OCI-LY7 (cell line): ENCODE measurements around the gene ZNF892. TPM values are rescaled to one million over a fixed set of nuclear protein-coding genes. Genes with fewer than 3 reads are reported as not detected.

ENCODE experiments used
- BruUV-seq: library from RNA; stranded (reverse); fragments of 400-500 nt; replicated peaks from 2 replicates; lab custom pipeline; 2021; lab: Mats Ljungman, UMichigan
- CTCF ChIA-PET: fragments of 300-600 bp; sonication (Branson Sonifier 250); formaldehyde crosslinking; loops from one replicate; lab custom pipeline; 2022; ENCODE audit warnings: antibody characterized with exemption; ENCODE audit not compliant: unreplicated experiment; lab: Charles Lee
- POLR2A ChIA-PET: fragments of 300-600 bp; sonication (Branson Sonifier 250); formaldehyde crosslinking; loops from one replicate; lab custom pipeline; 2022; ENCODE audit warnings: antibody characterized with exemption; lab: Charles Lee
- DNase-seq: peaks from one replicate; pipeline ENCODE4 v3.0.0-alpha.2; 2015; ENCODE audit warnings: low spot score
- H2AFZ ChIP-seq: fragments of 200-600 bp; sonication (generic), shearing (Covaris generic); 2 replicates; pipeline ENCODE4 v1.6.1; 2014; ENCODE audit warnings: mild to moderate bottlenecking, antibody characterized with exemption, low read length, moderate library complexity
- H3K27ac ChIP-seq: fragments of 200-600 bp; sonication (generic); 2 replicates; pipeline ENCODE4 v1.5.1; 2014; ENCODE audit warnings: mixed run types, low read depth, mild to moderate bottlenecking, moderate library complexity, low read length, inconsistent platforms; ENCODE audit not compliant: poor library complexity, severe bottlenecking
- H3K36me3 ChIP-seq: fragments of 200-600 bp; sonication (generic); 2 replicates; pipeline ENCODE4 v1.6.1; 2014; ENCODE audit warnings: mild to moderate bottlenecking, antibody characterized with exemption, low read length, moderate library complexity, mixed read lengths; ENCODE audit not compliant: insufficient read depth
- H3K4me1 ChIP-seq: fragments of 200-600 bp; sonication (generic); 2 replicates; pipeline ENCODE4 v1.5.1; 2014; ENCODE audit warnings: mild to moderate bottlenecking, low read length; ENCODE audit not compliant: insufficient read depth, poor library complexity, severe bottlenecking
- H3K4me2 ChIP-seq: fragments of 200-600 bp; sonication (generic); 2 replicates; pipeline ENCODE4 v1.6.1; 2014; ENCODE audit warnings: mild to moderate bottlenecking, low read length
- H3K4me3 ChIP-seq: fragments of 200-600 bp; sonication (generic); 2 replicates; pipeline ENCODE4 v1.5.1; 2014; ENCODE audit warnings: mild to moderate bottlenecking, low read depth, low read length; ENCODE audit not compliant: poor library complexity, severe bottlenecking
- H3K79me2 ChIP-seq: fragments of 200-600 bp; sonication (generic); 2 replicates; pipeline ENCODE4 v1.6.1; 2016; ENCODE audit warnings: low read depth, mild to moderate bottlenecking, low read length, moderate library complexity, mixed read lengths; ENCODE audit not compliant: insufficient read depth
- H3K9me2 ChIP-seq: fragments of 200-600 bp; sonication (generic); 2 replicates; pipeline ENCODE4 v1.6.1; 2016; ENCODE audit warnings: mild to moderate bottlenecking, low read length, mixed read lengths; ENCODE audit not compliant: insufficient read depth
- H3K9me3 ChIP-seq: fragments of 200-600 bp; sonication (generic); 2 replicates; pipeline ENCODE4 v1.6.1; 2014; ENCODE audit warnings: mild to moderate bottlenecking, mixed run types, low read length, mixed read lengths
- H4K20me1 ChIP-seq: fragments of 200-600 bp; sonication (generic); 2 replicates; pipeline ENCODE4 v1.6.1; 2014; ENCODE audit warnings: mild to moderate bottlenecking, antibody characterized with exemption, low read length, moderate library complexity, mixed read lengths; ENCODE audit not compliant: insufficient read depth
- EZH2phosphoT487 ChIP-seq: fragments of 200-600 bp; sonication (generic); IDR thresholded peaks from 2 replicates; pipeline ENCODE4 v1.6.1; 2018; ENCODE audit warnings: low read depth, borderline replicate concordance, mild to moderate bottlenecking, mixed run types, antibody characterized with exemption, low read length, moderate library complexity, mixed read lengths
- intact Hi-C: fragments of 100-400 bp; cut with micrococcal nuclease; formaldehyde crosslinking; loops from one replicate; pipeline ENCODE4 v1.10.0; 2022; ENCODE audit not compliant: unreplicated experiment
- total RNA-seq, 2 experiments: library from RNA; depleted of rRNA in 1 of 2; stranded (reverse); fragments of >200 nt in 1 of 2; shearing (Covaris generic) in 1 of 2; gene quantifications; 2 replicates each; pipeline ENCODE4 v1.2.3, GENCODE V29; 2014 to 2022
- TF ChIP-seq, protein P1 (sequence below): fragments of 200-600 bp; sonication (generic); conservative IDR thresholded peaks from 2 replicates; pipeline ENCODE4 v1.5.1; 2014; ENCODE audit warnings: mild to moderate bottlenecking, antibody characterized with exemption, low read length, moderate library complexity, mixed read lengths

ZNF892 gene
- total RNA-seq, 2 experiments from 2014 or later: 2.9 to 4.7 TPM

DNA sequence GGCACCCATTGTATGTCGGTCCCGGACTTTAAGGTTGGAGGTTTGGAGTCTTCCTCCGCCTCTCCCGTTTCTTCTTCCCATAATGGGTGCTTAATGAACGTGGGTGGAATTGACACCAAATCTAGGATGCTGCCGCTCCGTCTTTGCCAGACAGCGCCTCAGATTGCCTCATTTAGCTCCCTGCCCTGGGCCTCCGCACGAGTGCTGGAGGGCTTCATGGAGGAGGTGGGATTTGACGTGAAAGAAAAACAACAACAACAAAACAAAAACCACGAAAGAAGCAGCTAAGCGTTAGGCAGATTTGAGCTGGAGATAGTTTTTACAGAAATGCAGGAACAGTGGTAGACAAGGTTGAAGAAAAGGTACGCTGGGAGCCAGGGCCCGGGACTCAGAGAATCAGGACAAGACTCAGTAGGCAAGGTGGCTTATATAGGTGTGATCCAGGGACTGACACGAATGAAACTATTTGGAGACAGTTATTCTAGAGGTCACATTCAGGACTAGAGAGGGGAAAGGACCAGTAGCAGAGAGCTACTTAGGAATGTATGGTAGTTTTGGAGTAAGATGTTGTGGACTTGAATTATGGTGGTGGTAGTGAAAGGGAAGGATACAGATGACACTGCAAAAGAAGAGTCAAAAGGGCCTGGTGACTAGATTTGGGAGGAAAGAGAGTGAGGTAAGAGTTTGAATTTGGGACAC lies 41.1 kb upstream of the ZNF892 start:
- no peak for DNase-seq
- ChIA-PET POLR2A (interaction anchor here (0.9 to 3.5 kb wide), 7 partner anchors 11 to 236 kb away, joined by 3 to 20 read pairs (median 4); partner anchors contain the start of genes FAHD2A and MRPS5), CTCF (no interaction called here)
- TSS peak; percentile 89 for BruUV-seq
- Histone ChIP-seq H2AFZ (peak overlapping the region; percentile 79), H3K9me3 (no peaks in the 10 kb centered on the region), H3K4me2 (peak overlapping the region; percentile 99), H4K20me1 (no peaks in the 10 kb centered on the region), H3K9me2 (no peaks in the 10 kb centered on the region), H3K4me3 (peak overlapping the region; percentile 97), H3K27ac (no peak overlapping the region), H3K4me1 (peaks cover 17% of the 10 kb centered on the region), H3K36me3 (no peaks in the 10 kb centered on the region), H3K79me2 (peaks cover 18% of the 10 kb centered on the region; the same call in 1 of the 2 replicates)
- intact Hi-C loops: no loop called here
- TF ChIP-seq, protein P1, sequence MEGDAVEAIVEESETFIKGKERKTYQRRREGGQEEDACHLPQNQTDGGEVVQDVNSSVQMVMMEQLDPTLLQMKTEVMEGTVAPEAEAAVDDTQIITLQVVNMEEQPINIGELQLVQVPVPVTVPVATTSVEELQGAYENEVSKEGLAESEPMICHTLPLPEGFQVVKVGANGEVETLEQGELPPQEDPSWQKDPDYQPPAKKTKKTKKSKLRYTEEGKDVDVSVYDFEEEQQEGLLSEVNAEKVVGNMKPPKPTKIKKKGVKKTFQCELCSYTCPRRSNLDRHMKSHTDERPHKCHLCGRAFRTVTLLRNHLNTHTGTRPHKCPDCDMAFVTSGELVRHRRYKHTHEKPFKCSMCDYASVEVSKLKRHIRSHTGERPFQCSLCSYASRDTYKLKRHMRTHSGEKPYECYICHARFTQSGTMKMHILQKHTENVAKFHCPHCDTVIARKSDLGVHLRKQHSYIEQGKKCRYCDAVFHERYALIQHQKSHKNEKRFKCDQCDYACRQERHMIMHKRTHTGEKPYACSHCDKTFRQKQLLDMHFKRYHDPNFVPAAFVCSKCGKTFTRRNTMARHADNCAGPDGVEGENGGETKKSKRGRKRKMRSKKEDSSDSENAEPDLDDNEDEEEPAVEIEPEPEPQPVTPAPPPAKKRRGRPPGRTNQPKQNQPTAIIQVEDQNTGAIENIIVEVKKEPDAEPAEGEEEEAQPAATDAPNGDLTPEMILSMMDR: no peak
- TF ChIP-seq EZH2phosphoT487: no peak

DNA sequence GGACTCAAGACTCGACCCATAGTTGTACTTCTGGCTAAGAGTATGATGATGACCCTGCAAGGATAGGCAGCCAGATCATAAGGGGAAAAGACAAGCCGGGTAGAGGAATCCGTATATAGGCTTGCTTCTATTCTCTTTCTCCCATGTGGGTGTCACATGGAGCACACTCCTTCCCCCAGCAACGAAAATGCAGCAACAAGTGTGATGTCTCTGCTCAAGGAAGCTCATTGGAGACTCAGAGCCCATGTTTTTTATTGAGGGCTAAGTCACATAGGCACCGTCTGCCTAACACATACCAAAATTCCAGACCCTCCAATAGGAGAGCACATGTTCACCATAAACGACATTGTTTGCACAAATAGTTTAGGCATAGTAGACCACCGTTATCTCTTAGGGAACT lies 35.4 kb upstream of the ZNF892 start:
- Histone ChIP-seq H3K9me3 (no peaks in the 10 kb centered on the region), H3K4me3 (no peak overlapping the region), H3K9me2 (no peaks in the 10 kb centered on the region), H3K4me1 (peaks cover under 1% of the 10 kb centered on the region), H2AFZ (no peak overlapping the region), H3K79me2 (no peaks in the 10 kb centered on the region), H3K36me3 (no peaks in the 10 kb centered on the region), H4K20me1 (no peaks in the 10 kb centered on the region), H3K4me2 (no peak overlapping the region), H3K27ac (no peak overlapping the region)
- intact Hi-C loops: no loop called here
- BruUV-seq: no TSS peak
- no peak for DNase-seq
- POLR2A ChIA-PET: no interaction called here
- CTCF ChIA-PET: no interaction called here
- TF ChIP-seq, protein P1: no peak
- TF ChIP-seq EZH2phosphoT487: no peak

DNA sequence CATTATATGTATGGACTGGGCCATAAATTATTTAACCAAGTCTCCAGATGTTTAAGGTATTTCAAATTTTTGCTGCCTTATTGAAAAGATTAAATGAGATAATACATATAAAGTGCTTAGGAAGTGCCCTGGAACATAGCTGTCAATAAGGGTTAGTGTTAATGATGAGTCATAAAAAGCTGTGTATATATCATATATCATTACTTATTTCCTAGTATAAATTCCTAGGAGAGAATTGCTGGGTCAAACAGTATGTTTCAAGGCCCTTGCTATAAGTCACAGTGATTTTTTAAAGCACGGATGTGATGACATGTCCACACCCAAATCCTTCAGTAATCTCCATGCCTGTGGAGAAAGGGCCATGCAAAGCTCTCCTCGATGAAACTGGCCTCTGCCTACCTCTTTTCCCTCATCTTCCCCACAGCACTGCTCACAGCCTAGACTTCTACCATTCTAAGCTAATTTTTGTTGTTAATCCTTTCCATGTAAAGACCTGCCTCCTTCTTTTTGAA lies 33.2 kb upstream of the ZNF892 start:
- Histone ChIP-seq H4K20me1 (no peaks in the 10 kb centered on the region), H3K4me2 (no peak overlapping the region), H3K9me2 (no peaks in the 10 kb centered on the region), H3K9me3 (no peaks in the 10 kb centered on the region), H3K79me2 (no peaks in the 10 kb centered on the region), H2AFZ (no peak overlapping the region), H3K4me3 (no peak overlapping the region), H3K36me3 (no peaks in the 10 kb centered on the region), H3K27ac (no peak overlapping the region), H3K4me1 (no peaks in the 10 kb centered on the region)
- ChIA-PET CTCF (no interaction called here), POLR2A (interaction anchor here (0.5 to 0.6 kb wide), 2 partner anchors 10 to 1684 kb away, joined by 3 read pairs; partner anchors contain the start of gene ANKRD39)
- no peak for DNase-seq
- BruUV-seq: no TSS peak
- TF ChIP-seq EZH2phosphoT487: no peak
- TF ChIP-seq, protein P1: no peak
- intact Hi-C loops: no loop called here
